AG09309 (cell line): ENCODE data around the gene BACE2.
"Not testable (repeated sequence)": the region's sequence is repeated elsewhere in the genome, so short reads cannot be mapped to it uniquely, and the experiment has no call there.

ENCODE experiments used
- DNase-seq: peaks from one replicate; pipeline ENCODE4 v3.0.0-alpha.2; 2010; ENCODE audit warnings: low read depth
- H3K4me3 ChIP-seq: 2 replicates; pipeline ENCODE4 v1.5.1; 2011; ENCODE audit warnings: mild to moderate bottlenecking, low read depth, low read length, moderate library complexity; ENCODE audit not compliant: control insufficient read depth
- TF ChIP-seq, protein P1 (sequence below): IDR thresholded peaks from 2 replicates; pipeline ENCODE4 v1.5.1; 2011; ENCODE audit warnings: mild to moderate bottlenecking, low read depth, low read length, inconsistent platforms; ENCODE audit not compliant: insufficient read depth, control insufficient read depth; ENCODE audit errors: missing control alignments

Gene BACE2

DNA sequence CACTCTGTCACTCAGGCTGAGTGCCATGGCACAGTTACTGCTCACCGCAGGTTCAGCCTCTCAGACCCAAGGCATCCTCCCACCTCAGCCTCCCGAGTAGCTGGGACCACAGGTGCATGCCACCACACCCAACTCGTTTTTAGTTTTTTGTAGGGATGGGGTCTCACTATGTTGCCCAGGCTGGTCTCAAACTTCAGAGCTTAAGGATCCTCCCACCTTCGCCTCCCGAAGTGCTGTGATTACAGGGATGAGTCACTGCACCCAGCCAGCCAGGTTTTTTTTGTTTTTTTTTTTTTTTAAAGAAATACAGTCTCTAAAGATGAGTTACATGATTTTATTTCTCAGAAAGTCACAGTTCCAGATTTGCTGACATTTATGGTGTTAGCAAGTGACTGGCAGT is 29.0 kb downstream of the BACE2 start:
- TF ChIP-seq, protein P1, sequence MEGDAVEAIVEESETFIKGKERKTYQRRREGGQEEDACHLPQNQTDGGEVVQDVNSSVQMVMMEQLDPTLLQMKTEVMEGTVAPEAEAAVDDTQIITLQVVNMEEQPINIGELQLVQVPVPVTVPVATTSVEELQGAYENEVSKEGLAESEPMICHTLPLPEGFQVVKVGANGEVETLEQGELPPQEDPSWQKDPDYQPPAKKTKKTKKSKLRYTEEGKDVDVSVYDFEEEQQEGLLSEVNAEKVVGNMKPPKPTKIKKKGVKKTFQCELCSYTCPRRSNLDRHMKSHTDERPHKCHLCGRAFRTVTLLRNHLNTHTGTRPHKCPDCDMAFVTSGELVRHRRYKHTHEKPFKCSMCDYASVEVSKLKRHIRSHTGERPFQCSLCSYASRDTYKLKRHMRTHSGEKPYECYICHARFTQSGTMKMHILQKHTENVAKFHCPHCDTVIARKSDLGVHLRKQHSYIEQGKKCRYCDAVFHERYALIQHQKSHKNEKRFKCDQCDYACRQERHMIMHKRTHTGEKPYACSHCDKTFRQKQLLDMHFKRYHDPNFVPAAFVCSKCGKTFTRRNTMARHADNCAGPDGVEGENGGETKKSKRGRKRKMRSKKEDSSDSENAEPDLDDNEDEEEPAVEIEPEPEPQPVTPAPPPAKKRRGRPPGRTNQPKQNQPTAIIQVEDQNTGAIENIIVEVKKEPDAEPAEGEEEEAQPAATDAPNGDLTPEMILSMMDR = no peak
- H3K4me3 ChIP-seq = no peak overlapping the region
- DNase-seq = no peak

DNA sequence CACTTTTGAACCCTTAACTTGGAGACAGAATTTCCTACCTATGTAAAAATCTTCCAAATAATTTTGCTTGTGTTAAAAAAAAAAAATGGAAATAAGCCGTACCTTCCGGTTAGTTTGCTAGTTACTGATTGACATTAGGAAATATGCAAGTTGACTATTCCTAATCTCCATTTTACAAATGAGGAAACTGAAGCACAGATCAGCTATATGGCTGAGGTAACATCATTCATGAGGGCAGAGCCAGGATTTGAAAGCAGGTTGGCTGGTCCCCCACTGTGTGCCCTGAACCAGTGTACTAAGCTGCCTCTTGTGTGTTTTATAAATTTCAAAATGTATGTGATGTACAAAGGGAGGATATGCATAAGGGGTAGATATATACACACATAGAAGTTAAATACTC is 29.6 kb downstream of the BACE2 start:
- no peak overlapping the region for H3K4me3 ChIP-seq
- no peak for DNase-seq
- TF ChIP-seq, protein P1 = no peak

DNA sequence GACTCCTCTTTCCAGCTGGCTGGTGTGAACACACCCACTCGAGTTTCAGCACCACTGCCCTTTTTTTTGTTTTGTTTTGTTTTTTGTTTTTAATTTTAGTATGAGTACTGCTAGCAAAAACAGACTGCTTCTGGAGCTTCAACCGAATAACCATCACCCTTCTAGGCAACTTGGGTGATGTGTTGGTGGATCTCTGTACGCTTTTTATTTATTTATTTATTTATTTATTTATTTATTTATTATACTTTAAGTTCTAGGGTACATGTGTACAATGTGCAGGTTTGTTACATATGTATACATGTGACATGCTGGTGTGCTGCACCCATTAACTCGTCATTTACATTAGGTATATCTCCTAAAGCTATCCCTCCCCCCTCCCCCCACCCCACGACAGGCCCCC is 30.7 kb downstream of the BACE2 start:
- not testable (repeated sequence) for DNase-seq

DNA sequence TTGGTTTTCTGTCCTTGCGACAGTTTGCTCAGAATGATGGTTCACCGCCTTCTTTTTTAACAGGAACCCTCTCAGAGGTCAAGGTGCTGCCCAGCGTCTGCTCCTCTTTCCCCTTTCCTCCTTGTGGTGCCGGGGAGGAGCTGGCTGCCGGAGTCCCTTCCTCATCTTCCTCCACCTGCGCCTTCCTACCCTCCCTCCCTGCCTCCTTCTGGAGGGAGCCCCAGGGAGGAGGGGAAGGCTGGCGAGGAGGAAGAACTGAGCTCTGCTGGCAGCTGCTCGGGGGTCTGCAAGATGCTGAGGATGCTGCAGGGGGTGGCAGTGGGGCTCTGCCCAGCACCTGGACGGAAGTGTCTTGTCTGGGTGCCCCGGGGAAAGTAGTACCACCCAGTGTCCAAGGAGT is 31.2 kb downstream of the BACE2 start:
- no peak for DNase-seq
- no peak overlapping the region for H3K4me3 ChIP-seq
- TF ChIP-seq, protein P1 = no peak

More for the DNA sequence above, 30.7 kb downstream of the BACE2 start:
- H3K4me3 ChIP-seq = not testable (repeated sequence)

DNA sequence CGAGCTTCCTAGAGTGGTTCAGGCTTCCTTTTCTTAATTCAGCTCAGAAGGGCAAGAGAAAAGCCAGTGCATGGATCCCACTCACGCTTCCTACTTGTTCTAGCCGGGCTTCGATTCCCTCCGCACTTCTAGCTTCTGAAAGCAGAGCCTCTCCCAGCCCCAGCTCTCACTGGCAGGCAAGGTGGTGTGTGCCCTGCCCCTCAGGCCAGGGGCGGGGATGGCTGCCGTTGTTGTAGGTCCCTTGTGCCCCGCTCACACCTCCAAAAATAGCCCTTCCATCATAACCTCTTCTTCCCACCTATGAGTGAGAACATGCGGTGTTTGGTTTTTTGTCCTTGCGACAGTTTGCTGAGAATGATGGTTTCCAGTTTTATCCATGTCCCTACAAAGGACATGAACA is 31.6 kb downstream of the BACE2 start:
- no peak for DNase-seq
- H3K4me3 ChIP-seq = no peak overlapping the region
- TF ChIP-seq, protein P1 = no peak

DNA sequence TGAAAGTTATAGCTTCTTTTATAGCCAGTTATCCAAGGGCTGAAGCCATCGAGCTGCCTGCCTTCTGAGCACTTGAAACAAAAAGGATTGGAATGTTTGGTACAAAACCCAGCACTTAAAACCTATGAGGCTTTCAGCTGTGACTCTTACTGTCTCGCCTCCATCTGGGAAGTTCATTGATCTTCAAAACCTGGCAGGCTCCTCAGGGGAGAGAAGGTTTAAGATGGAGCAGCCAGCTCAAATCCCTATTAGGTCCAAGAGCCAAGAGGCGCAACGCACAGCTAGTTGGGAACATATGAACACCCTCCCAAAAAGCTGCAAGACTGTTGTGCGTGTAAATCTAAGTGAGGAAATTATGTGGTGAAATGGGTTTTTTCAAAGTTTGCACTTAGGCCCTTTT is 33.4 kb downstream of the BACE2 start:
- TF ChIP-seq, protein P1 = no peak
- no peak overlapping the region for H3K4me3 ChIP-seq
- DNase-seq = no peak

- no peak for DNase-seq
- TF ChIP-seq, protein P1 = no peak
- H3K4me3 ChIP-seq = no peak overlapping the region
These were observed 36.8 kb downstream of the BACE2 start for GRCh38 chr21:41204736-41205135.
